Adipose tissue (tissue), 3 donors: ENCODE results near the gene CDK19. TPM values are rescaled to one million over a fixed set of nuclear protein-coding genes. Genes with fewer than 3 reads are reported as not detected.
"Not testable (repeated sequence)": the region's sequence is repeated elsewhere in the genome, so short reads cannot be mapped to it uniquely, and the experiment has no call there.

Experiments used
- H3K27ac ChIP-seq: one replicate; pipeline ENCODE4 v1.5.1; 2013; ENCODE audit warnings: low read depth, low read length
- WGBS, 3 donors: extraction: QIAGEN DNeasy Blood & Tissue Kit; methylation state at CpG; one replicate each; pipeline ENCODE4 v1.1.7; 2013; 5-methylcytosine and 5-hydroxymethylcytosine counted together
- polyA plus RNA-seq, 3 donors: library from polyadenylated mRNA; stranded (reverse); fragments of 200-250 nt; gene quantifications; one replicate each; pipeline ENCODE4 v1.2.3, GENCODE V29; 2013
- donor health status: healthy with polysubstance abuse.
- donor health status: Bipolar disorder and iron deficiency.
- donor health status: healthy.

CDK19 gene
- polyA plus RNA-seq, 3 donors, result 2.6 to 9.8 (median 4.0) TPM

DNA sequence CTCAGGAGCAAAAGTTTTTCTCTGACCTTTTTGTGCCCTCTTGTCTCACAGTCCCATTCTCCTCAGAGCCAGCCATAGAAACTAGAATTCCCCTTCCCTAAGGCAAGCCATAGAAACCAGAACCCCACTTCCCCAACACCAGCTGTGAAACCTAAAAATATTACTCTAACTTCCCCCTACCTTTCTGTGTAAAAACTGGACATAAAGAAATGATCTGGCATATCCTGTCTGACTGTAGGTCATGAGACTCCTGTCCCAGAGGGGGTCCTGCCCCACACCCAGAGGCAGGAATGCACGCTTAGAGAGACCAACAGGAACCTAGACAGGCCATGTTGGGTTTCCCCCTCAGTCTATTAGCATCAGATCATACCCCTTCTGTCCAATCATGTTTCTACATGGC, 198.2 kb downstream of the CDK19 start:
- 74 to 88% (median 82%) methylated on average over 1 of the region's 1 CpG for WGBS, 3 donors
- H3K27ac ChIP-seq, result no peak overlapping the region

DNA sequence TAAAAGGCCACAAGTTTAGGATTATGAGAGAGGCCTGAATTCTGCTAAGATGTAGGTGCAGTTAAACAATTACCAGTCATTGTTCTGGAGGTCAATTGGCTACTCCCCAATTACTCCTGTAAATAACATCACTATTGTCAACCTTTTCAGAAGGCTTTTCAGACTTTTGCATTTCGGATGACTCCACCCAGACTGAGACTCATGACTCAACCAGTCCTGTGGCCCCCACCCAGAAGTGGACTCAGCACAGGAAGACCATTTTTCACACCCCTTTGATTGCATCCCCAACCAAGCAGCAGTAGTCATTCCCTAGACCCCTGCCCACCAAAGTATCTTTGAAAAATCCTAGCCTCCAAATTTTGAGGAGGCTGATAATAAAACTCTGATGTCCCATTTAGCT, 199.5 kb downstream of the CDK19 start:
- WGBS, 3 donors, result 69 to 88% (median 78%) methylated on average over 1 of the region's 1 CpG

DNA sequence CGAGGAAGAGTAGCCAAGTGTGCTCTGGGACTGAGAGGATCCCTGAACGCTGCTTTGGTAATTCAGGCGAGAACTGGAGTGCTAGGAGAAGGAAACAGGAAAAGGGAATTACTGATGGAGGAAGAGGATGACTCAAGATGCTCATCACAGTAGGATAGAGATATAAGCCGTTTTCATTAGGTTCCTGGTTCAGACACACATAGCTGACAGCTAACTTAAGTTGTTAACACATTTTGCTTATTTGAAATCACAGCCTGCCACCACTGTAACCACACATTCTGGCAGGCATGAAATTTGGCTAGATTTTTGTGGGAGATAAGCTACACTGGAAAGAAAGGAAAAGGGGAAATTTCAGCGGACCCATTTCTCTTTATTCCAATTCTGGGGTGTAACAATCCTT, 200.7 kb downstream of the CDK19 start:
- H3K27ac ChIP-seq, result no peak overlapping the region
- WGBS, 3 donors, result 58 to 64% (median 60%) methylated on average over 5 of the region's 5 CpGs

More for the DNA sequence above, 199.5 kb downstream of the CDK19 start:
- H3K27ac ChIP-seq, result no peak overlapping the region

DNA sequence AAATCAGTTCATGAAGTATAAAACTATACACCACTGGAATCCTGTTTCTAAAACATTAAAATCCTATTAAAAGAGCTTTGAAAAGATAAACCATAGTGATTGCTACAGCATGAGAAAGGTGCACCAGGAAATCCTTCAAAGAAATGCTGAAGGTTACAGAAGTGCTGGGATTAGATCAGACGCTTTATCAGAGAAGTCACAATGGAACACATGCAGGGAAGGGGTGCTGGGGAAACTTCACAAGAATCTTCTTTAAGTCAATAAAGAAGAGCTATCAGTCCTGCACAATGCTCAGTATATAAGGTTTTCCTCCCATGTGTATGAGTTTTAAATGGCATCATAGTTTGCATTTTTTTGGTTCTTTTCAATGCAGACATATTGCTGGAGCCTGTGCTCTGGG, 201.2 kb downstream of the CDK19 start:
- 90 to 95% (median 94%) methylated on average over 1 of the region's 1 CpG for WGBS, 3 donors
- H3K27ac ChIP-seq, result no peak overlapping the region

DNA sequence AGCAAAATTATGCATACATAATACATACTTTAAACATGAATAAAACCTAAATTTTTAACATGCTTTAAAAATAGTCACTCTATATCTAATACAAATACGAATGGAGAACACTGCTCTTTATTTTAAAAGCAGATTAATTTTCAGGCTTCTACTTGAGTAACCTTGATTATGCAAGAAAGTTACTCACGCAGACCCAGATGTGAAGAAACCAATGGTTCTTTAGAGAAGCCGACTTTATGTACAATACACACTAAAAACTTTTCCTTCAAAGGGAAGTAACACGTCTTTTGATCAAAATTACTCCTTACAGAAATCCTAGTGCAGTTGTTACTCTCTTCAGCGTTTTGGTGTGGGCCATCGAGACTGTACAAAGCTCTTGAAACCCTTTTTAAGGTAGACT, 201.9 kb downstream of the CDK19 start:
- 62 to 87% (median 75%) methylated on average over 6 of the region's 6 CpGs for WGBS, 3 donors
- no peak overlapping the region for H3K27ac ChIP-seq

DNA sequence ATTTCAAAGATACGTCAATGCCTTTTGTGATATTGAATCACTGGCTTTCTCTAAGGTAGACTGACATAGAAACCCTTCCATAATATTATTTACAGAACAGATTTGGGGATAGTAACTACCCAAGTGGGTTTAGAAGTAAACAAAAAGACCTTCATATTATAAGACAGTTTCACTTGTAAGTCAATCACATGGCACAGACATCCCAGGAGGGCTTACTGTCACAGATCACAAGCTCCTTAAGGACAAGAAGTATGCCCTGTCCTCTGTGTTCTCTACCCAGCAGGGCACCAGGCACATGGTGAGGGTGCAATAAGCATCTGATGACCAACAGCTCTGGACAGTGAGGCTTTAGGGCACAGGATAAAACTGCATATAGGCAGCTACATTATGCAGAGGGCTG, 203.0 kb downstream of the CDK19 start:
- 91 to 96% (median 96%) methylated on average over 1 of the region's 1 CpG for WGBS, 3 donors
- no peak overlapping the region for H3K27ac ChIP-seq

DNA sequence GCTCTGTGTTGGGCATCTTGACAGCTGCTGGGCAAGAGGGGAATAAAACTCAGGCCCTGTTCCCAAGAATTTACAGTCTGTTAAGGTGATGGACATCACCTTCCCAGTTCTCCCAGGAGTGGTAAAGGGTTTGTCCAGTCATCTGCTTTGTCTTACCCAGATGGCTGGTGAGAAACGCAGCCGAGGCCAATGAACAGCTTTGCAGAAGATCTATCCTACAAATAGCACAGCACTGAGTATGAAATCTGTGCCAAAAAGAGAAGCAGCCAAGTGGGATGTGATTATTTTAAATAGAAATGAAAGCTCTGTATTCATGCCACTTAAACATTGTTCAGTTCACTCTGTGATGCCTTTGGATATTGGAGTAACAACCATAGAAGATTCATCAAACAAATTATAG, 206.2 kb downstream of the CDK19 start:
- WGBS, 3 donors, result 67 to 76% (median 67%) methylated on average over 2 of the region's 2 CpGs
- H3K27ac ChIP-seq, result no peak overlapping the region

DNA sequence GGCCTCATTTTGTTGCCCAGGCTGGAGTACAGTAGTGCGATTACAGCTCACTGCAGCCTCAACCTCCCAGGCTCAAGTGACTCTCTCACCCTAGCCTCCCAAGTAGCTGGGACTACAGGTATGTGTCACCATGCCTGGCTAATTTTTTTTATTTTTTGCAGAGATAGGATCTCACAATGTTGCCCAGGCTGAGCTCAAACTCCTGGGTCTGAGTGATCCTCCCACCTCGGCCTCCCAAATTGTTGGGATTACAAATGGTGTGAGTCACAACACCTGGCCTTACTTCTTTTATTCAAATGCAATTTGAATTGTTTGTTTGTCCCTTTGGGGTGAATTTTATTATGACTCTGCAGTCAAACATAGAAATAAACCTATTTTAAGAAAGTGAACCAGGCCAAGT, 207.1 kb downstream of the CDK19 start:
- H3K27ac ChIP-seq, result no peak overlapping the region

DNA sequence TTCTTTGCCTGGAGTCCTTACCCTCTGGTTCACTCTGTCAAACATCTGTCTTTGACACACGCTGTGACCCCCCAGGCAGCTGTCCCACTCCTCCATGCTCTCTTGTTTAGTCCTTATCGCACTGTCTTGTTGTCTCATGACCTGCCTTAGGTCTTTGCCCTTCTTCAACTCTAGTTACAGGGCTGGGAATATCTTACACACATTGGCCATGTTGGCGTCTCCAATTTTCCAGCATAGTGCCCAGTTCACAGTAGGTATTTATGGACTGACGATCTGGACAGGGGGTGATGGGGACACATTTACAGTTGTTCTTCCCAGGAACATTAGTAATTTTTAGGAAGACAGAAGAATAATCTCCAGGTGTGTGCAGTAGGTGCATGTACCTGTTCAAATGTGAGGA, 209.1 kb downstream of the CDK19 start:
- H3K27ac ChIP-seq, result no peak overlapping the region
- WGBS, 3 donors, result 85 to 93% (median 92%) methylated on average over 4 of the region's 4 CpGs

More for the DNA sequence above, 207.1 kb downstream of the CDK19 start:
- WGBS, 3 donors, result 95 to 100% (median 99%) methylated on average over 2 of the region's 2 CpGs

DNA sequence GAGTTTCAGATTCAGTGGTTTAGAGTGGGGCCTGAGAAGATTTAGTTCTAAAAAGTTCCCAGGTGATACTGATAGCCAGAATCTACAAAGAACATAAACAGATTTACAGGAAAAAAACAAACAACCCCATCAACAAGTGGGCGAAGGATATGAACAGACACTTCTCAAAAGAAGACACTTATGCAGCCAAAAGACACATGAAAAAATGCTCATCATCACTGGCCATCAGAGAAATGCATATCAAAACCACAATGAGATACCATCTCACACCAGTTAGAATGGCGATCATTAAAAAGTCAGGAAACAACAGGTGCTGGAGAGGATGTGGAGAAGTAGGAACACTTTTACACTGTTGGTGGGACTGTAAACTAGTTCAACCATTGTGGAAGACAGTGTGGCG, 214.6 kb downstream of the CDK19 start:
- WGBS, 3 donors, result 88 to 95% (median 93%) methylated on average over 1 of the region's 3 CpGs
- H3K27ac ChIP-seq, result not testable (repeated sequence)

DNA sequence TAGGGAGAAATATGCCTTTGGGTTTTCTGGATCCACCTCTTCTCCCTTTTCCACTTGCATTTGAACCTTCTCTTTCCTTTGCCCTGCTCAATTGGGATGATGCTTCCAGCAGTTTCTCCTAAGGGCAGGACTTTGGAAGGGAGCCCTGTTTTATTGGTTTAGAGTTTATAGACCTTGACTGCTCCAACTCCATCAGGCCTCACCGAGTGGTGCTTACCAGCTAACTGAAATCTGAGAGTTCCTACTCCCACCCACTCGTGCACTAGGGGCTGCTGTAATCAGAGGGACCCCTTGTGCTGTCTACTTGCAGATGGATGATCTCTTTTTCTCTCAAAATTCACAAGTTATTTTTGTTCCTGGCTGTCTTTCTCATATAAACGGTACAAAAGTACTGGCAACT, 217.5 kb downstream of the CDK19 start:
- no peak overlapping the region for H3K27ac ChIP-seq
- 62 to 76% (median 63%) methylated on average over 3 of the region's 3 CpGs for WGBS, 3 donors

DNA sequence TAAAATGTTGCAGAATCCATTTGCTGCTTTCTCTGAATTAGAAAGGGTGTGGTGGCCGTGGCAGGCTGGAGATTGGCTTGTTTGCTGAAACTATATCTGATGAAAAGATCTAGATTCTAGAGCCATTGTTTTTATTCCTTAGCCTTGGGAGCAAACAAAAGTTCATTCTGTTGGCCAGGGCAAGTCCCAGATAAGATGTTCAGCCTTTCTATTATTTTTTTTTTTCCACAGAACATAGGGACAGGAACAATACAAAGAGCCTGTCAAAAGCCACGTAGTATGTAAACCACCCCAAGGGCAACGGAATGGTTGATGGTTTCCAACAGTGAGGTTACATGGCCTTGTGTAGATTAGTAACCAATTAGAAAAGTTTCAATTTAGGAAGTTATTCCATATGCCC, 218.9 kb downstream of the CDK19 start:
- WGBS, 3 donors, result 47 to 85% (median 82%) methylated on average over 3 of the region's 3 CpGs
- H3K27ac ChIP-seq, result no peak overlapping the region

DNA sequence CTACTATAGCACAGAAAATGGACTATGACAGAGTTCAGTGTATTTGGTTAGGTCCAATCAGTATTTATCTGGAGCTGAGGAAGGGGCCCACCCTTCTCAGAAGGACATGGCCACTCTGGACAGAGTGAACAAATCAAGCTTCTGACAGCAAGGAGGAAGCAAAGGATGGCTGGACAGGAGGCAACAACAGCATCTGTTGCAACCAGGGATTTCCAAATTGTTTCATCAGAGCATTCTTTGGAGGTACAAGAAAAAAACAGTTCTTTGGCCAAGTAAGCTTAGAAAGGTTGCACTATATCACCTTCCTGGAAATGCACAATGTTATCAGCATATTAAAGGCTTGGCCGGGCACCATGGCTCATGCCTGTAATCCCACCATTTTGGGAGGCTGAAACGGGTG, 220.2 kb downstream of the CDK19 start:
- whole genome bisulfite sequencing, 3 donors, result 77 to 93% (median 79%) methylated on average over 2 of the region's 2 CpGs
- H3K27ac ChIP-seq, result no peak overlapping the region

DNA sequence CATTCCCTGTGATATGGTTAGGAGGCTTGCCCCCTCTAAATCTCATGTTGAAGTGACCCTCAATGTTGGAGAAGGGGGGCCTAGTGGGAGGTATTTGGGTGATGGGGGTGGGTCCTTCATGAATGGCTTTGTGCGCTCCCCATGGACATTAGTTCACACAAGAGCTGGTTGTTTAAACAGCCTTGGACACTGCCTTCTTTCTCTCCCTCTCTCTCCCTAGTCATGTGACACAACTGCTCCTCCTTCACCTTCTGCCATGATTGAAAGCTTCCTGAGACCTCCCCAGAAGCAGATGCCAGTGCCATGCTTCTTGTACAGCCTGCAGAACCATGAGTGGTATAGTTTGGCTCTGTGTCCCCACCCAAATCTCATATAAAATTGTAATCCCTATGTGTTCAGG, 221.6 kb downstream of the CDK19 start:
- 94 to 100% (median 95%) methylated on average over 1 of the region's 1 CpG for WGBS, 3 donors
- H3K27ac ChIP-seq, result no peak overlapping the region

DNA sequence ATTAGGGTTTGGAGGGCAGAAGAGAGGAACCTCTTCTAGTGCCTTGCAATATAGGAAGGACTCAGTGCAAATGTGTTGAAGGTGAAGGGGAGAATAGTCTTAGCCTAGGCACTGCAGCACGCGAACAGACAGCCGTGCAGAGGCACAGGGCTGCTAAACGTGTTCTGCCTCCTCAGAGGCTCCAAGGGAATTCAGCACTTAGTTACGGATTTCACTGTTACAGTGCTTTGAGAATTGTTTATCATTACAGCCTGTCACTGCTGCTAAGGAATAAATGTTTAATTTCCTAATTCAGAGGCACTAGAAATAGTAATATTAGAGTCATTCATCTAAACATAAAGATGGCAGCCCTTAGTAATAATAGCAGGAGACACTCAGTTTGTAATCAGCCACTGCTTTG, 222.5 kb downstream of the CDK19 start:
- WGBS, 3 donors, result 58 to 79% (median 63%) methylated on average over 5 of the region's 5 CpGs
- H3K27ac ChIP-seq, result no peak overlapping the region

DNA sequence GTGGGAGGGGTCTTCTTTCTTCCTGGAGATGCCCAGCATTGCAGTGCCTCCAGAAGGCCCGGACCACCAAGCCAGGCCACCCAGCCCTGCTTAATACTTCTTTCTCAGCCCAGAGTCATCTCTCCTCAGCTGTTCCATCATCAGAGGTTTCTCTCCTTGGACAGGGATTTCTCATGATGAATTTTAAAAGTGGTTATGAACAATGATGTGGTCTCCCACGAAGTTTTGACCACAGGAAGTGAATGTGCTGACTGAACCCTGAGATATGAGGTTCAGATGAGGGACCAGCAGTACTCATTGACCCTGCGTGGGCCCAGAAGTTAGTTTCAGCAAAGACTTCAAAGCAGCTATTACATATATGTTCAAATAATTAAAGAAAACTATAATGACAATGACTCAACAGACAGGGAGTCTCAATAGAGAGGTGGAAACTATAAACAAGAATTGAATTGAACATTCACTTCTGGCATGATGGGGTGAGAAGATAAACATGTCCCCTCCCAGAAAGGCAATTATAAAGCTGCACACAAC, 224.4 kb downstream of the CDK19 start:
- H3K27ac ChIP-seq, result no peak overlapping the region
- 73 to 81% (median 73%) methylated on average over 3 of the region's 3 CpGs for WGBS, 3 donors

DNA sequence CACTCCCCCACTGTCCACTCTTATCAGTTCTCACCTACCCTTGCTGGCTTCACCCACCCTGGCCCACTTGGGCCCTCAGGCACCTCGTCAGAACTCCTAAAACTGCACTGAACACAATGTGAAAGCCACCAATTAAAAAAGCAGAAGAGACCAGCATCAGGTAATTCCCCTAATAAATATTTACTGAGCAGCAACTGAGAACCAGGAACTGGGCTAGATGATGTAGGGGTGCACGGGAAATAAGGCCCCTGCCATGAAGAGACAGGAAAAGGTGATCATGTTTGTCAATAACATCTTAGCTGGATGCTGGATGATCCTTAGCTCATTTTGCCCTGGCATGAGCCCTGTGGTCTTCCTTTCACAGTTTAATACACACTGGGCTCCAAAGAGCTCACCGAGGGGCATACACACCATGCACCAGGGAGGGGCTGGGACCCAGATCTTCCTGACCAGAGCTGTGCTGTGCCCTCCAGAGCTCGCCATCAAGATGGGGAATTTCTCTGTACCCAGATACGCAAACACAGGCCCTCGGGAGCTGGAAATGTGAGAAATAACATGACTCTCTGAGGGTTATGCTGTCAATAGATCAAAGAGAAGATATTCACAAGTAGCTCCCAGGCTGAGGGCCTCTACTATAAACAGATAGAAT, 225.3 kb downstream of the CDK19 start:
- H3K27ac ChIP-seq, result no peak overlapping the region
- 78 to 83% (median 80%) methylated on average over 6 of the region's 6 CpGs for WGBS, 3 donors

DNA sequence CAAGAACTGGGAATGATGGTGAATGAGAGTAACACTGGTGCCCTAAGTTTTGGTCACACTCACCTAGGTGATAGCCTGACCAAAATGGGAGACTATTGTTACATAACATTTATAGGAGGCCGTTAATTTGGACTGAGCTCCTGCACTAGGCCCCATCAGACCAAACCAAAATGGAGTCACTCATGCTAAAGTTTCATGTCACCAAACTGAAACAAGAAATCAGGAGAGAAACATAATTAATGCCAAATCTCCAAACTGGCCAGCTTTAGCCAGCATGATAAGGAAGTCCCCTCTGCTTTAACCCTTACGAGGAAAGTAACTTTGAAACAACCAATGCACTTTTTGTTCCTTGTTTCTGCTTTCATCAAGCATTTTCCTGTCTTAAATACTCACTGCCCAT, 227.9 kb downstream of the CDK19 start:
- H3K27ac ChIP-seq, result no peak overlapping the region
- 87 to 92% (median 91%) methylated on average over 2 of the region's 2 CpGs for WGBS, 3 donors

DNA sequence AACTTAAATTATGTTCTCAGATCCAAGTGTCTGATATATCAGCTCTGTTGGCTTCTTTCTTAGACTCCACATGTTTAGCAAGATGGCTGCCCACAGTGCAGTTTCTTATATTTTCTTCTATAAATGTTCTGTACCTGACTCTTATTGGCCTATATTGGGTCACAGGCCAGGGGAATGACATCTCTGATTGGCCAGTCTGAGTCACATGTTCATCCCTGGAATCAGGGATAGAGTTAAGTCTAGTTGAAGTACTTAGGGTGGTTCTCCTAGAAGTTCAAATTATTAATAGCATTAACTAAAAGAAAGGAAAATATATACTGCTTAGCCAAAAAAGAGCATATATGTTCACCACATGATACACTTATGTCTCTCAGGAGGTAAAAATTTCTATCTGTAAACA, 233.6 kb downstream of the CDK19 start:
- H3K27ac ChIP-seq, result no peak overlapping the region

DNA sequence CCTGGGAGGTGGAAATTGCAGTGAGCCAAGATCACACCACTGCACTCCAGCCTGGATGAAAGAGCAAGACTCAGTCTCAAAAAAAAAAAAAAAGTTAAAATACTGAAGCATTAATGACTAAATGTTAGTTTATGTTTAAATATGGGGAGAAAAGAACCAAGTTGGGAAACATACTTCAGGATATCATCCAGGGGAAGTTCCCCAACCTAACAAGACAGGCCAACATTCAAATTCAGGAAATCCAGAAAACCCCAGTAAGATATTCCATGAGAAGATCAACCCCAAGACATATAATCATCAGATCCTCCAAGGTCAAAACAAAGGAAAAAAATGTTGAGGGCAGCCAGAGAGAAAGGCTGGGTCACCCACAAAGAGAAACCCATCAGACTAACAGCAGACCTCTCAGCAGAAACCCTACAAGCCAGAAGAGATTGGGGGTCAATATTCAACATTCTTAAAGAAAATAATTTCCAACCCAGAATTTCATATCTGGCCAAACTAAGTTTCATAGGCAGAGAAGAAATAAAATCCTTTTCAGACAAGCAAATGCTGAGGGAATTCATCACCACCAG, 237.6 kb downstream of the CDK19 start:
- not testable (repeated sequence) for H3K27ac ChIP-seq
